CD4-positive, alpha-beta T cell treated with Interleukin-1 beta for 1 hour (primary cell): Measurements from ENCODE around the gene VRK2.
"Not testable (repeated sequence)": the region's sequence is repeated elsewhere in the genome, so short reads cannot be mapped to it uniquely, and the experiment has no call there.

Source experiments
- DNase-seq, 2 donors: peaks; one replicate each; pipeline ENCODE4 v3.0.0-alpha.2; 2020 to 2022

VRK2 gene

DNA sequence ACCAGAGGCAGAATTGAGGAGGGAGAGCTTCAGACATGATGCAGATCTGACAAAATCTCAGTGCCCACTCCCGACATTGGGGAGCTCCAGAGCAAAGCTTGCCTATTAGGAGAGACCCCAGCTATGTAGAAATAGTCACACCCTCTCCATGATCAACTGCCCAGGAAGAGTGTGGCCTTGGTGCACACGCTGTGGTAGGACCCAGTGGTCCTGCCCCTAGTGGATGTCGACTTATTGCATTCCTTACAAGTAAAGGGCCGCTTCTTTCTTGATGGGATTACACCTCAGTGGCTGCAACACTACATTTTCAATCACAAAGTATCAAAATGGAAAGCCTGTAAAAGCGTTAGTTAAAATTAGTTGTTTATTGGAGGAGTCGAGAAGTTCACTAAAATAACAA, 64.2 kb downstream of the VRK2 start:
- no peak for DNase-seq

DNA sequence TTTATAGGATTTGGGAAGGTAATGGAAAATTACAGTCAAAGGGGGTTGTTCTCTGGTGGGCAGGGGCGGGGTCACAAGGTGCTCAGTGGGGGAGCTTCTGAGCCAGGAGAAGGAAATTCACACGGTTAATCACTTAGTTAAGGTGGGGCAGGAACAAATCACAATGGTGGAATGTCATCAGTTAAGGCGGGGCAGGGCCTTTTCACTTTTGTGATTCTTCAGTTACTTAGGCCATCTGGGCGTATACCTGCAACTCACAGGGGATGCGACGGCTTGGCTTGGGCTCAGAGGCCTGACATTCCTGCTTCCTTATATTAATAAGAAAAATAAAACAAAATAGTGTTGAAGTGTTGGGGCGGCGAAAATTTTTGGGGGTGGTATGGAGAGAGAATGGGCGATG, 67.0 kb downstream of the VRK2 start:
- not testable (repeated sequence) for DNase-seq

DNA sequence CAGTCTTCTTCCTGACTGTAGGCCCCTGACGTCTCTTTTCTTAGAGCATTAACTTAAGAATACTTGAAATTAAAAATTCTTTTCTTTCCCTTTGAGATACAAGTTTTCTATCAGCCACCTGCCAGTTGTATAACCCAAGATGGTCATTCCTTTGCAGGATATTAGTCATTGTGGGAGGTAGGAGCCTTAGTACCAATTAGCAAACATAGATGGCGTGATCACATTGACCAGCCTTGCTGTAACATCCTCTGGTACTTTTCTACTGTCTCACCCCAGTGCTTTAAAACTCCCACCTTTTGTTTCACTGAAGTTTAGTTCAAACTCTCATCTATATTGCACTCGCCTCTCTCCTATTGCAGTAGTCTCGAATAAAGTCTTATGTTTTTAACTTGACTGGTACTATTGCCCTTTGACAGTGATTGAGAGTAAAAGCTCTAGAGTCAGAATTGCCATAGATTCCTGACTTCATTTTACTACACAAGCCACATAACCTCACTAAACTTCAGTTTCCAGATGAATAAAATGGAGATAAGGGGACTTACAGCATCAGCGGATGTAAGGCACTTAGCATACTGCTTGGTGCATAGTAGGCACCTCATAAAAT, 74.1 kb downstream of the VRK2 start:
- DNase-seq = no peak

DNA sequence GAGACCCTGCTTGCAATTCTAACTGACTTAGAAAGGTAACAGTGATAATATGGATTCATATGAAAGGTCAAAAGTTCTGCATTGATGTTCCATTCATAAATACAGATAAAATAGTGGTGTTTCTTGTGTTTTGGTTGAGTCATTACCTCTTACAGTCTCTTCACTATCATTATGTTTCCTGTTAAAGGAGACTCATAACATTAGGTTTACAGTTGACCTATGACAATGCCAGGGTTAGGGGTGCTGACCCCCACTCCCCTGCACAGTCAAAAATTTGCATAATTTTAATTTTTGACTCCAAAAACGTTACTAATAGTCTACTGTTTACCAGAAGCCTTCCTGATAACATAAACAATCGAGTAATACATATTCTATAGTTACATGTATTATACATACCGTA, 75.4 kb downstream of the VRK2 start:
- no peak for DNase-seq

DNA sequence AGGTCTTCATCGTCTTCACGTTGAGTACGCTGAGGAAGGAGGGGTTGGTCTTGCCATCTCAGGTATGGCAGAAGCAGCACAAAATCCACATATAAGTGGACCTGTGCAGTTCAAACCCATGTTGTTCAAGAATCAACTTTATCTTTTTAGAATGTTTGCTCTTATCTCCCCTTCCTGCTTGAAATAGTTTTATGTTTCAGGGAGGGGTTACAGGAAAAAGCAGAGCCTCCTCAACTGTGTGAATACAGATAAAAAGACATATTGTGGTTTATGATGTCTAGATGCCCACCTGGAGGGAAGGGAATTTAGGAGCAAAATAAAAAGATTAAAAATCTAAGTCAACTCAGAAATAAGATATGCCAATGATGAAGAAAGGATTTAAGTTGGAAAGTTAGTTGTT, 75.9 kb downstream of the VRK2 start:
- no peak for DNase-seq

DNA sequence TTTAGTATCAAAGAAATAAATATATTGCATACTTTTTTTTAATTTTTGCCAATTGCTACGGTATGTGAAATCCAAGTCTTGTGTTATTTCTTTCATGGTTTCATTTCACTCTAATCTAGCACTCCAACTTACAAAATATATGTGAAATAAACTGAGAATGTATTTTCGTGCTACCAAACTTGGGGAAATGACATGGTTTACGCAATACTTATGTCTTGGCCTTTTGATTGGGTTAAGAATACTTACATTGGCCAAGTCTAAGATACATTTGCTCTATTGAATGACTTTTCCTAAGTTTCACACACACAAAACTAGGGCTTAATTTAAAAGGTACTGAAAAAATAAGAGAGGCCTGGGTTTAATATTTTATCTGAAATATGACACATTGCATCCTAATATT, 80.5 kb downstream of the VRK2 start:
- no peak for DNase-seq

DNA sequence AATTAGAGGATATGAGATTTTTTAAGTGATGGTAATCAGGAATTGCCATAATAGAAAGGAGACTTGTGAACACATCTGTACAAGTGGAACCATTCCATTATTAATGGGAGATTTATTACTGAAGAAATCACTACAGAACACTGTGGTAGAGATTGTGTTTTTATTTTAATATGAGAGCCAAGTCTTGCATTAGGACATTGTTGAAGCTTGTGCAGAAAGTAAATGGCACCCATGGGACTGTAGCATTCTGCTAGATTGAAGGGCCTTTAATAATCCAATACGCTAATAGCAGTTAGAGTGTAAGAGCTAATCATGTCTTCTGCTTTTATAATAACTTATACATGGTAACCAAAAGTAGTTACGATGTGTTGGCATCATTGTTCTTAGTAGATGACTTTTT, 83.6 kb downstream of the VRK2 start:
- DNase-seq = no peak

DNA sequence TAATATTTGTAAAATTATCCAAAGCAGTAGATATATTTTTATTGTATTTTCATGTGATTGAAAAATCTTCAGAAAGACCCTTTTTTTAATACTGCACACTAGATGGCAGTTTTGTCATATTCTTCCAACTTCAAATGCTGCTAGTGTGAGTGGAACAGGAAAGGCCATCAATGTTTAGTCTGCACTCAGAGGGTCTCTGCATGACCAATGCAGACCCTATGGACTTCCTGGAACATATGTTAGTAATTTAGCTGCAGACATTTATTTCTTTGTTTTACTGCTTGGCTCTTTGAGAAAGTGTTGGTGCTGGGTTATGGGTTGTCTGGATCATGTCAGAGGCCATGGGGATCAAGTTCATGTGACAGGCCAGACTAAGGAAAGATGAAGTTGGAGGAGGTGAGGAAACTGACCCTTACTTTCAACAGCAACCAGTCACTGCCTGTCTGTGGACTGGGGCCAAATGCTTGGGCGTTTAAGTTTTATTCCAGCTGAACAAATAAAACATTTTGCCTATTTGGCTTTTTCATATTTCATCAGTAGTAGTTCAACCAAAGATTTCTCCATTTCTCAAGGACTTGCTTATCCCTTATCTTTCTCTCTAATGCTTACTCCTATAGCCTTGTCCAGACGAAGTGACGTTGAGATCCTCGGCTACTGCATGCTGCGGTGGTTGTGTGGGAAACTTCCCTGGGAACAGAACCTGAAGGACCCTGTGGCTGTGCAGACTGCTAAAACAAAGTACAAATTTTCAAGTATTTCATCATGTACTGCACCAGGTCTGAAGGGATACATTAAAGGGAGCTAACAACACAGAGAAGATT, 84.8 kb downstream of the VRK2 start:
- no peak for DNase-seq

DNA sequence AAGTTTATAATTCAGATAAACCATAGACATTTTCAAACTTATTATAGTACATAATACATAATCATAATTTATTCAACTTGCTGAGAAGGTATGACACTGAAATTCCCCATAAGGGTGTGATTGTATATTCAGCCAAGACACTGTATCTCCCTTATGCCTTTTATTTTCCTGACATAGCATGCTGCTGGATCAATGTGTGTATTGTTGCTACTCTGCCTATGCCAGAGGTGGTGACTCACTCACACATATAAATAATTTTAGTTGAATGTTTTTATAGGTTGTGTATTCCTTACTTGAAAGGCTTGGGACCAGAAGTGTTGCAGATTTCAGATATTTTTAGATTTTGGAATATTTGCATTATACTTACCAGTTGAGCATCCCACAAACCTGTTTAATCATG, 86.8 kb downstream of the VRK2 start:
- DNase-seq = no peak

DNA sequence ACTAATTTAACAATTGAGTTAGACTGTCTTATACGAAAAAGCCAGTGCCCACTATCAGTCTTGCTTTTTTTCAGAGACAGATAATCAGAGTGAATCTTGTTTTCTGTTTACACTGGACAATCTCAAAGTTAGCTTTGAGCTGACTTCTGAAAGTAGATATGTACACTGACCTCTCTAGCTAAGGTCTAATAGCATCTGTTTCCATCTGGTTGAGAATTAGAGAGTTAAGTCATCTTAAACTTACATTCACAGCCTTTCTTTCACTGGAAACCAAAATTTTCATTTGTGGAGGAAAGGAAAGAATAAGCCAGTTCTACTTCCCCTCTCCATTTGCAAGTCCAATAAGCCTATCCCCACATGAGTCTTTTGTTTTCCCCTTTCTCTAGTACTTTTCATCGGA, 89.3 kb downstream of the VRK2 start:
- no peak for DNase-seq

DNA sequence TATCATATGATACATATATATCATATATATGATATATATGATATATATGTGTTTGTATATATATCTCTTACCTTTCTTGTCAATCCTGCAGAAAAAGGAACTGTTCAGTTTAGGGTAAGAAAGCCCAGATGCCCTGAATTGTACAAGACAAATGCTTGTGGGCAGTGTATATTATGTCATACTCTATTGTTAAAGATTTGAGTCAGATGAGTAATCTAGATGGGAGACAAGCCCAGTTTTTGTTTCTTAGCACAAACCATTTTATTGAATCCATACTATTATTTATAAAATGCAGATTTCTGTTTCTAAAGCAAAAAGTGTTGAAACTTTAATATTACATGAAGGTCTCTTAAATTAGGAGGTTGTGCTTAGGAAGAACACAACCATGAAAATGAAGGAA, 90.6 kb downstream of the VRK2 start:
- DNase-seq = no peak

DNA sequence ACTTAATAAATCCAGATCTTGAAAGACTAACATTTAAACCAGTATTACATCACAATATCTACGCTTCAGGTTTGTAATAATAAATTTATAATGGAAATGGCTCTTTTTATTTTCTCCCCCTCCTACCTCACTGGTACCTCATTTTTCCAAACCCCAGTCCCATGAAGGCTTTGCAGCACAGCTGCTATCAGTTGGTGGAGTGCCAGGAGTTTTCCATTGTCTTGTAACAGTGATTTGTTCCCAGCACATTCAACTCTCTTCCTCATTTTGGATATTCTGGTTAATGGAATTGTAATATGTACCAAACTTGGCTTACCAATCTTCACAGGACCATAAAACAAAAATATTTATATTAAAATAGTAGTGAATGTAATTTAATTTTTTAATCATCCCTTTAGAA, 91.2 kb downstream of the VRK2 start:
- DNase-seq = no peak

DNA sequence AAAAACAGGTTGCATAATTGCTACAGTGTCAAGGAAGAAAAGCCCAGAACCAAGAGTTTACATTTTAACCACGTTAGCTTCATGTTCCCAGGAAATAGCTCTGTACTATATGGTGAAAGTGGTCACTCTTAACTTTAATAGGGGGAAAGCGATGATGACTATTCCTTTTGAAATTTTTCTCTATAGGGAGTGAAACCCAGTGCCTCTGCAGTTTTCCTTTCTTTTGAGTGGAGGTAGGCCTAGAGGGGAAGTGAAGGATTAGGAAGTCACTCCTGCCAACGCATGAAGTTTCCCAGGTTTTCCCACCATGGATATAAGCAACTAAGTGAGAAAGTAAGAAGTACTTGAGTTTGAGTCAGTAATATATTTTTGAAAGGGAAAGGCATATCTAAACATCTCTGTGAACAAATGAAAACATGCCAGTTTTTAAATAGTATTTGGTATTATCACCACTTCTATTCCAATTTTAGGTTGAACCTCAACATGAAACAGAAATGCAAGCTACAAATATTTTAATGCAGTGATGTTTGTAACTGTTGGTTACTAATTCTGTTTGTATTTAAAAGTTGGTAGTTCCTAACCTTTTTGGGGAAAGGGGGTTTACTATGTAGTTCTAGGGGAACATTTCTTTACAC, 91.9 kb downstream of the VRK2 start:
- DNase-seq = no peak

DNA sequence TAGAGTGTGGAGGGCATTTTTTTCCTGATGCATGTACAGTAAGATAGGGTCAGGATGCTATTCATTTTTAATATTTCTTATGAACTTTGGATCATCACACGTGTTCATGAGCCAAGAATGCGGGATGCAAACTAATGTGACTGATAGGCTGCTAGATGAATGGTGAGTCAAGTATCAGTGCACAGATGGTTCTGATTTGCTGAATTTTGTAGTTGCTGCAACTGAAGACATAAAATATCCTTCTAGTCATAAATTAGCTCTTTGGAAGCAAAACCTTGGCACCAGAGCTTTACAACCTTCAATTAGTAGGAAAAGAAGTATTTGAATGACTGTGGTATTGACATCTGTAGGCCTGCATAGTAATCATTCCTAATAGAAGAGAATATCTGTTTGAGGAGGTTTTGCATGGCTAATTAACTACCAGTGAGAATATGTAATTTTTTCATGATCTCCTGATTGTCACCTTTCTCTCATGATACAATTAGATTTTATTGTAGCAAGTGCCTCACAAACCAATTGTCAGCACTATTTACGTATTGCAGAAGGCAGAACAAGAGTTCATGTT, 94.0 kb downstream of the VRK2 start:
- DNase-seq = no peak

DNA sequence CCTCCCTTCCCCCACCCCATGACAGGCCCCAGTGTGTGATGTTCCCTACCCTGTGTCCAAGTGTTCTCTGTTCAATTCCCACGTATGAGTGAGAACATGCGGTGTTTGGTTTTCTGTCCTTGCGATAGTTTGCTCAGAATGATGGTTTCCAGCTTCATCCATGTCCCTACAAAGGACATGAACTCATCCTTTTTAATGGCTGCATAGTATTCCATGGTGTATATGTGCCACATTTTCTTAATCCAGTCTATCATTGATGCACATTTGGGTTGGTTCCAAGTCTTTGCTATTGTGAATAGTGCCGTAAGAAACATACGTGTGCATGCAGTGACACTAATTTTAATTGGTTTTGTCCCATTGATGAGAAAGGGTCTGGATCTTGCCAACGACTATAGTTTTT, 99.2 kb downstream of the VRK2 start:
- DNase-seq = not testable (repeated sequence)

DNA sequence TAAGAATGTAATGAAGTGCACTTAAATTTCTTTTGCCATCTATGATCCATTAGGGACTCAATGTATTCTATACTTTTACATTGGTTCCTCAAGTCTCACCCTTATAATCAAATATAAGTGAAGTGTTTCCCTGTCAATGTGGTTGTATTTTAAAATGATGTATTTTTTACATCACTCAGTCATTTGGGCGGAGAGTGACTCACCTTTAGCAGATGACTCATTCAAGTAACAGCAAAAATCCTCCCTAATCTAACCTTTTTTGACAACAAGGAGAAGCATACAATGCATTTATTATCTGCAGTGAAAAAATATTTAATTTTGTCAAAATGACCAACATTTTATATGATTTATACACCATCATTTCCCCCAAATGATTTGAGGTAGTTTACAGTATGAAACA, 100.1 kb downstream of the VRK2 start:
- no peak for DNase-seq

DNA sequence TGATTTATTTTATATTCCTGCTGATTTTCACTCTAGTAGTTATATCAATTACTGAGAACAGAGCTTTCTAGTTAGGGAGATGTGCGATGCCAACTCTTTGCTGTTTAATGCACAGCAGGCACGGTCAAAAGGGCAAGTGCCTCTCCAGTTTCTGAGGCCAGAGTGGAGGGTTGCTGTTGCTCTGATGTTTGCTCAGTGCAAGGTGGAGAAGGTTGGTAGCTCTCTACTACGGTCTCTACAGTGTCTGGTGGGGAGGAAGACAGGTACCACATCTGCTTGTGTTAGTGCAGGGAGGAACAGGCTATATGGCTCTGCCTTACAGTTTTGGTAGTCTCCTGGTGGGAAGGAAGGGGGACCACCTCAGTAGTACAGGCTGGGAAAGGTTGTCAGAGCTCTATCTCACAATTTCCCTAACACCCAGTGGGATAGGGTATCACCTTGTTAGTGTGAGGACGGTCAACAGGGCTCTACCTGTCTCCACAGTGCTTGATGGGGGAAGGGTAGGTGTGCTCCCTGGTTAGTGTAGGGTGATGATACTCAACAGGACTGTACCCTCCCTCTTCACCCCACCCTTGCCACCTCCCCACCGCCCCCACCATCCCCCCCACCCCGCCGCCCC, 108.7 kb downstream of the VRK2 start:
- no peak for DNase-seq

DNA sequence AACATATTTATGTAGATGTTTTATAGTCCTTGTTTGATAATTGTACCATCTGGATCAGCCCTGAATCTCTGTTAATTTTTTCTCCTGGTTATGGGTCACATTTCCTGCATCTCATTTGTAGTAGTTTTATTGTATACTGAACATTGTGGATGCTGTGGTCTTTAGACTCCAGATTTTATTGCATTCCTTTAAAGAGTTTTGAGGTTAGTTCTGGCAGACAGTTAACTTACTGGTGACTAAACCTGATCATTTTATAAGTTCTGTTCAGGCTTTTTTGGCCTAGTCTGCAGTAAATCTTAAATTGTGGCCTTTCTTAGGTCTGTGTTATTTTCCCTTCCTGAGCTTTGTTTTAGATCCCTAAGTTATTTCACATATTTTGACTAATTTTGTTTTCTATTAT, 110.2 kb downstream of the VRK2 start:
- no peak for DNase-seq

DNA sequence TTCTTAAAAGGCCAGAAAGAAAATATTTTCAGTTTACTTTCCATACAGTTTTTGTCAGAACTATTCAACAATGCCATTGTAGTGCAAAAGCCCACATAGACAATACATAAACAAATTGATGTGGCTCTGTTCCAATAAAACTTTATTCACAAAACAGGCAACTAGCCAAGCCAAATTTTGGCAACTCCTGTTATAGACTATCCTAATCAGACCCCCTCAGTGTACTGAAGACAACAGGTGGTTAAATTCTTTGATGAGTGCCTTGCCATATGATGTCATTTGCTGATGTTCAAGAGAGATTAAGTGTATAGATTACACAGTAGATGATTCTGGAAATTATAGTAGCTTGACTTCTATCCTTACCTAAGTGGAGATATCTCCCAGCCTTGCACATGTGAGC, 111.1 kb downstream of the VRK2 start:
- DNase-seq = no peak

DNA sequence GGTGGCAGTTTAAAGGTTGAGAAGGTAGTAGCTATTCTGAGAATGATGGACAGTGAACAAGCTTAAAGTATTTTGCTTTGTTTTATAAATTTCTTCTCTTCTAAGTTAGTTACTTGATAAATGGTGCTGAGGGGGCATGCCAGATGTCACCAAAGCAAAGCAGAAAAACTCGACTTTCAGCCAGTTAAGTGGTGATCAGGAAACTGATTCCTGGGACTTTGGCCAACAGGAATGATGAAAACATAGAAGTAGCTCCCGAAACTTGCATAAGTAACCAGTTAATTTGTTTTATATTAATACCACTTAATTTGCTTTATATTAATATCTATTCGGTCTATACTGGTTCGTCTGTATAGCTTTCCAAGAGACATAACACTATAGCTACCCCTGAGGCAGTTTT, 111.9 kb downstream of the VRK2 start:
- DNase-seq = no peak

DNA sequence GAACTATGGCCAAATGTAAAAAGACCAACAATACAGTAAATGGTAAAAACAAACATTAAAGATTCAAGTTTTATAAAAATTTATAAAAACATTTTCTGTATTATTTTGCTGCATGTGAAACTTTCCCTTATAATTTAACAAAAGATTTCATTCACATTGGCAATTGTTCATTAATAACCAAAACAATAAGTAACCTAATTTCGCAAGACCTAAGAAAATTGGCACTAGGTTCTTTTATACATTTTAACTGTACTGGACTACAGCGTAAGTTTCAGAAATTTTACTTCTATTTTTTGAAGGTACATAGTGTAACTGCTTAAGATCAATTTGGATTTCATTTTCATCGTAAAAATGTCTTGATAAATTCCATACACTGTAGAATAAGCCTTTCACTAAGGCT, 117.3 kb downstream of the VRK2 start:
- no peak for DNase-seq

DNA sequence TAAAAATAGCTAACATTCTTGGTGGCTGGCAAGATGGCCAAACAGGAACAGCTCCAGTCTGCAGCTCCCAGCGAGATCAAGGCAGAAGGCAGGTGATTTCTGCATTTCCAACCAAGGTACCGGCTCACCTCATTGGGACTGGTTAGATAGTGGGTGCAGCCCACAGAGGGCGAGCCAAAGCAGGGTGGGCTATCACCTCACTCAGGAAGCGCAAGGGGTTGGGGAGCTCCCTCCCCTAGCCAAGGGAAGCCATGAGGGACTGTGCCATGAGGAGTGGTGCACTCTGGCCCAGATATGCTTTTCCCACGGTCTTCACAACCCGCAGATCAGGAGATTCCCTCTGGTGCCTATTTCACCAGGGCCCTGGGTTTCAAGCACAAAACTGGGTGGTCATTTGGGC, 121.5 kb downstream of the VRK2 start:
- DNase-seq = not testable (repeated sequence)

DNA sequence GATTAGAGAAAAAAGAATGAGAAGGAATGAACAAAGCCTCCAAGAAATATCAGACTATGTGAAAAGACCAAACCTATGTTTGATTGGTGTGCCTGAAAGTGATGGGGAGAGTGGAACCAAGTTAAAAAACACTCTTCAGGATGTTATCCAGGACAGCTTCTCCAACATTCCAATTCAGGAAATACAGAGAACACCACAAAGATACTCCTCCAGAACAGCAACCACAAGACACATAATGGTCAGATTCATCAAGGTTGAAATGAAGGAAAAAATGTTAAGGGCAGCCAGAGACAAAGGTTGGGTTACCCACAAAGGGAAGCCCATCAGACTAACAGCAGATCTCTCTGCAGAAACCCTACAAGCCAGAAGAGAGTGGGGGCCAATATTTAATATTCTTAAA, 123.2 kb downstream of the VRK2 start:
- not testable (repeated sequence) for DNase-seq
